Measurements from ENCODE around the gene SMG7.

GRCh38 chr1:183551924-183552323, 79.6 kb downstream of the SMG7 start:
- TF ChIP-seq CTCF (conservative IDR thresholded peaks at IDR 0.05; ENCODE audit: low read length) (no peak), EZH2phosphoT487 (IDR thresholded peaks at IDR 0.05; ENCODE audit: borderline replicate concordance, low read depth, low read length) (no peak)
